Body of pancreas (tissue), 4 donors: ENCODE data around the gene ANTXR1. TPM values are rescaled to one million over a fixed set of nuclear protein-coding genes. Genes with fewer than 3 reads are reported as not detected.

Experiments
- ATAC-seq: fragments of 150-250 bp; one replicate; pipeline ENCODE4 v1.9.1; 2016
- DNase-seq, 4 donors: peaks; one replicate each; pipeline ENCODE4 v3.0.0-alpha.2; 2019
- H3K27ac ChIP-seq, 4 donors: fragments of 200-600 bp; sonication (generic); 1 replicate in 3 of 4; 2 replicates in 1 of 4; pipeline versions ENCODE4 v1.5.1 to v1.6.1; 2016 to 2019; ENCODE audit warnings: mild to moderate bottlenecking in 1 of 4, mixed read lengths in 1 of 4, moderate library complexity in 1 of 4
- H3K27me3 ChIP-seq, 2 donors: fragments of 200-600 bp; sonication (generic); one replicate each; pipeline ENCODE4 v1.6.0; 2016; ENCODE audit warnings: mild to moderate bottlenecking in 1 of 2
- H3K36me3 ChIP-seq, 2 donors: fragments of 200-600 bp; sonication (generic); replicated peaks in 1 of 2; 2 replicates each; pipeline ENCODE4 v1.5.1; 2016; ENCODE audit warnings: low read depth in 2 of 2; ENCODE audit not compliant: insufficient read depth in 1 of 2
- H3K4me1 ChIP-seq: fragments of 200-600 bp; sonication (generic); one replicate; pipeline ENCODE4 v1.6.0; 2016
- H3K4me3 ChIP-seq, 2 donors: fragments of 200-600 bp; sonication (generic); 1 replicate in 1 of 2; 2 replicates in 1 of 2; pipeline ENCODE4 v1.5.1; 2016 to 2019
- H3K9me3 ChIP-seq, 3 donors: fragments of 200-600 bp; sonication (generic); 1 replicate in 2 of 3; 2 replicates in 1 of 3; pipeline ENCODE4 v1.5.1; 2016
- POLR2A ChIP-seq, 3 donors: fragments of 450-650 bp; IDR thresholded peaks; one replicate each; pipeline ENCODE4 v1.6.1; 2016; ENCODE audit warnings: antibody characterized with exemption in 3 of 3, mild to moderate bottlenecking in 2 of 3
- WGBS, 2 donors: methylation state at CpG; one replicate each; pipeline ENCODE4 v1.1.5; 2017; 5-methylcytosine and 5-hydroxymethylcytosine counted together
- intact Hi-C: fragments of 100-400 bp; cut with DNase I; formaldehyde crosslinking; loops from one replicate; pipeline ENCODE4 v1.15.1; 2023
- total RNA-seq, 2 donors: library from RNA; depleted of rRNA; stranded (reverse); fragments of >200 nt; gene quantifications; one replicate each; pipeline ENCODE4 v1.1.0, GENCODE V29; 2016
- TF ChIP-seq, protein P1 (sequence below), 7 experiments: fragments of 450-650 bp in 4 of 7; fragments of 200-600 bp in 3 of 7; sonication (generic) in 3 of 7; IDR thresholded peaks; one replicate each; pipeline ENCODE4 v1.5.1; 2016 to 2019; ENCODE audit warnings: antibody characterized with exemption in 7 of 7

ANTXR1 gene
- total RNA-seq, 2 donors from 2014 or later = 9.3 to 11.2 TPM

GRCh38 chr2:69043736-69044400 is 30.9 kb downstream of the ANTXR1 start:
- Histone ChIP-seq H3K27me3 (no peaks in the 10 kb centered on the region), H3K9me3 (no peaks in the 10 kb centered on the region), H3K4me1 (peaks cover 7% of the 10 kb centered on the region), H3K27ac (no peak overlapping the region), H3K36me3 (no peaks in the 10 kb centered on the region), H3K4me3 (no peak overlapping the region)
- TF ChIP-seq POLR2A (IDR thresholded peaks at IDR 0.05) = no peak
- TF ChIP-seq, protein P1, sequence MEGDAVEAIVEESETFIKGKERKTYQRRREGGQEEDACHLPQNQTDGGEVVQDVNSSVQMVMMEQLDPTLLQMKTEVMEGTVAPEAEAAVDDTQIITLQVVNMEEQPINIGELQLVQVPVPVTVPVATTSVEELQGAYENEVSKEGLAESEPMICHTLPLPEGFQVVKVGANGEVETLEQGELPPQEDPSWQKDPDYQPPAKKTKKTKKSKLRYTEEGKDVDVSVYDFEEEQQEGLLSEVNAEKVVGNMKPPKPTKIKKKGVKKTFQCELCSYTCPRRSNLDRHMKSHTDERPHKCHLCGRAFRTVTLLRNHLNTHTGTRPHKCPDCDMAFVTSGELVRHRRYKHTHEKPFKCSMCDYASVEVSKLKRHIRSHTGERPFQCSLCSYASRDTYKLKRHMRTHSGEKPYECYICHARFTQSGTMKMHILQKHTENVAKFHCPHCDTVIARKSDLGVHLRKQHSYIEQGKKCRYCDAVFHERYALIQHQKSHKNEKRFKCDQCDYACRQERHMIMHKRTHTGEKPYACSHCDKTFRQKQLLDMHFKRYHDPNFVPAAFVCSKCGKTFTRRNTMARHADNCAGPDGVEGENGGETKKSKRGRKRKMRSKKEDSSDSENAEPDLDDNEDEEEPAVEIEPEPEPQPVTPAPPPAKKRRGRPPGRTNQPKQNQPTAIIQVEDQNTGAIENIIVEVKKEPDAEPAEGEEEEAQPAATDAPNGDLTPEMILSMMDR (IDR thresholded peaks at IDR 0.05) = no peak
- 82 to 84% methylated on average over 9 of the region's 9 CpGs for WGBS, 2 donors
- DNase-seq = no peak
- ATAC-seq = no peak
- intact Hi-C loops = no loop called here

- ATAC-seq = peak; percentile 87
- intact Hi-C loops = no loop called here
- Histone ChIP-seq H3K27me3 (no peaks in the 10 kb centered on the region), H3K4me1 (peaks cover 7% of the 10 kb centered on the region), H3K4me3 (no peak overlapping the region), H3K36me3 (no peaks in the 10 kb centered on the region), H3K9me3 (no peaks in the 10 kb centered on the region), H3K27ac (peak overlapping the region in 3 of 4 donors; percentile 26 to 63 (median 49))
- peak in 3 of 4 donors; percentile 35 to 78 (median 73) for DNase-seq
- no peak for TF ChIP-seq POLR2A (IDR thresholded peaks at IDR 0.05)
- TF ChIP-seq, protein P1 (IDR thresholded peaks at IDR 0.05) = no peak
- 0 to 31% methylated on average over 1 of the region's 1 CpG for WGBS, 2 donors
Observed at GRCh38 chr2:69046221-69046662, 33.3 kb downstream of the ANTXR1 start.

- WGBS, 2 donors = 20 to 29% methylated on average over 1 of the region's 1 CpG
- H3K27me3 ChIP-seq = no peaks in the 10 kb centered on the region
- peaks cover 7% of the 10 kb centered on the region for H3K4me1 ChIP-seq
- H3K9me3 ChIP-seq = no peaks in the 10 kb centered on the region
- no peak for TF ChIP-seq POLR2A (IDR thresholded peaks at IDR 0.05)
- TF ChIP-seq, protein P1 (IDR thresholded peaks at IDR 0.05) = no peak
- intact Hi-C loops = no loop called here
- H3K36me3 ChIP-seq = no peaks in the 10 kb centered on the region
- DNase-seq (no peak), ATAC-seq (no peak)
- no peak overlapping the region for H3K27ac ChIP-seq
- H3K4me3 ChIP-seq = no peak overlapping the region
Observed at GRCh38 chr2:69047625-69048145, 34.7 kb downstream of the ANTXR1 start.

GRCh38 chr2:69050802-69051201 is 37.8 kb downstream of the ANTXR1 start:
- TF ChIP-seq, protein P1 (IDR thresholded peaks at IDR 0.05) = no peak
- no peak for TF ChIP-seq POLR2A (IDR thresholded peaks at IDR 0.05)
- Histone ChIP-seq H3K4me3 (no peak overlapping the region), H3K9me3 (no peaks in the 10 kb centered on the region), H3K27me3 (no peaks in the 10 kb centered on the region), H3K36me3 (no peaks in the 10 kb centered on the region), H3K27ac (no peak overlapping the region), H3K4me1 (peaks cover 6% of the 10 kb centered on the region)
- WGBS, 2 donors = 86 to 90% methylated on average over 4 of the region's 4 CpGs
- DNase-seq (no peak), ATAC-seq (no peak)
- intact Hi-C loops = no loop called here
